ENCODE data around the gene SORBS2.
A peak's percentile ranks its signal among the peaks of the same experiment; 100 is the strongest.

Gene SORBS2

GRCh38 chr4:185738820-185739219 lies 73.2 kb downstream of the SORBS2 start:
- TF ChIP-seq CTCF (conservative IDR thresholded peaks at IDR 0.05; ENCODE audit: control insufficient read depth, insufficient read depth, low read depth, low read length) = no peak
- DNase-seq (ENCODE audit: low read depth) = no peak
- no peak overlapping the region for H3K4me3 ChIP-seq (ENCODE audit: control insufficient read depth, low read depth, low read length)

- TF ChIP-seq CTCF (conservative IDR thresholded peaks at IDR 0.05; ENCODE audit: control insufficient read depth, insufficient read depth, low read depth, low read length) = no peak
- peak; percentile 82 for DNase-seq (ENCODE audit: low read depth)
- H3K4me3 ChIP-seq (ENCODE audit: control insufficient read depth, low read depth, low read length) = peak overlapping the region; percentile 16
Measured at GRCh38 chr4:185738038-185738552, 73.9 kb downstream of the SORBS2 start.

GRCh38 chr4:185737489-185738037 lies 74.4 kb downstream of the SORBS2 start:
- no peak for DNase-seq (ENCODE audit: low read depth)
- peak overlapping the region; percentile 16 for H3K4me3 ChIP-seq (ENCODE audit: control insufficient read depth, low read depth, low read length)
- TF ChIP-seq CTCF (conservative IDR thresholded peaks at IDR 0.05; ENCODE audit: control insufficient read depth, insufficient read depth, low read depth, low read length) = no peak

- TF ChIP-seq CTCF (conservative IDR thresholded peaks at IDR 0.05; ENCODE audit: control insufficient read depth, insufficient read depth, low read depth, low read length) = no peak
- no peak overlapping the region for H3K4me3 ChIP-seq (ENCODE audit: control insufficient read depth, low read depth, low read length)
- DNase-seq (ENCODE audit: low read depth) = no peak
Measured at GRCh38 chr4:185736882-185737281, 75.1 kb downstream of the SORBS2 start.

- H3K4me3 ChIP-seq (ENCODE audit: control insufficient read depth, low read depth, low read length) = no peak overlapping the region
- DNase-seq (ENCODE audit: low read depth) = no peak
- no peak for TF ChIP-seq CTCF (conservative IDR thresholded peaks at IDR 0.05; ENCODE audit: control insufficient read depth, insufficient read depth, low read depth, low read length)
Measured at GRCh38 chr4:185735866-185736400, 76.1 kb downstream of the SORBS2 start.

- no peak overlapping the region for H3K4me3 ChIP-seq (ENCODE audit: control insufficient read depth, low read depth, low read length)
- no peak for TF ChIP-seq CTCF (conservative IDR thresholded peaks at IDR 0.05; ENCODE audit: control insufficient read depth, insufficient read depth, low read depth, low read length)
- no peak for DNase-seq (ENCODE audit: low read depth)
Measured at GRCh38 chr4:185734930-185735329, 77.1 kb downstream of the SORBS2 start.

Measured in fibroblast of mammary gland (primary cell).